ENCODE results near the gene TP53I11. TPM values are rescaled to one million over a fixed set of nuclear protein-coding genes. Genes with fewer than 3 reads are reported as not detected.

TP53I11 gene
- total RNA-seq, 1 donor from 2014 or later: 149 TPM

GRCh38 chr11:44944853-44945235 is 5.8 kb downstream of the TP53I11 start:
- Mint-ChIP-seq H3K36me3 (ENCODE audit: low read depth, unreplicated experiment) (peaks cover 30% of the 10 kb centered on the region), H3K27ac (ENCODE audit: unreplicated experiment) (no peak overlapping the region), H3K4me3 (ENCODE audit: unreplicated experiment) (no peak overlapping the region), H3K27me3 (ENCODE audit: unreplicated experiment) (peaks cover 19% of the 10 kb centered on the region), H3K9me3 (ENCODE audit: unreplicated experiment) (no peaks in the 10 kb centered on the region), H3K4me1 (ENCODE audit: unreplicated experiment) (peaks cover 49% of the 10 kb centered on the region)
- no peak for TF ChIP-seq CTCF (IDR thresholded peaks at IDR 0.05; ENCODE audit: unreplicated experiment)
- DNase-seq (ENCODE audit: low spot score): no peak

- DNase-seq (ENCODE audit: low spot score): no peak
- no peak overlapping the region for H3K4me3 Mint-ChIP-seq (ENCODE audit: unreplicated experiment)
- H3K36me3 Mint-ChIP-seq (ENCODE audit: low read depth, unreplicated experiment): peaks cover 30% of the 10 kb centered on the region
- H3K9me3 Mint-ChIP-seq (ENCODE audit: unreplicated experiment): no peaks in the 10 kb centered on the region
- peaks cover 49% of the 10 kb centered on the region for H3K4me1 Mint-ChIP-seq (ENCODE audit: unreplicated experiment)
- peaks cover 22% of the 10 kb centered on the region for H3K27me3 Mint-ChIP-seq (ENCODE audit: unreplicated experiment)
- TF ChIP-seq CTCF (IDR thresholded peaks at IDR 0.05; ENCODE audit: unreplicated experiment): no peak
- H3K27ac Mint-ChIP-seq (ENCODE audit: unreplicated experiment): no peak overlapping the region
Observed at GRCh38 chr11:44944181-44944852, 6.4 kb downstream of the TP53I11 start.

- Mint-ChIP-seq H3K4me1 (ENCODE audit: unreplicated experiment) (peaks cover 47% of the 10 kb centered on the region), H3K36me3 (ENCODE audit: low read depth, unreplicated experiment) (peaks cover 30% of the 10 kb centered on the region), H3K9me3 (ENCODE audit: unreplicated experiment) (no peaks in the 10 kb centered on the region), H3K27ac (ENCODE audit: unreplicated experiment) (no peak overlapping the region), H3K4me3 (ENCODE audit: unreplicated experiment) (no peak overlapping the region), H3K27me3 (ENCODE audit: unreplicated experiment) (peaks cover 24% of the 10 kb centered on the region)
- TF ChIP-seq CTCF (IDR thresholded peaks at IDR 0.05; ENCODE audit: unreplicated experiment): no peak
- DNase-seq (ENCODE audit: low spot score): no peak
Observed at GRCh38 chr11:44943696-44944095, 7.0 kb downstream of the TP53I11 start.

- TF ChIP-seq CTCF (IDR thresholded peaks at IDR 0.05; ENCODE audit: unreplicated experiment): no peak
- Mint-ChIP-seq H3K4me3 (ENCODE audit: unreplicated experiment) (no peak overlapping the region), H3K9me3 (ENCODE audit: unreplicated experiment) (no peaks in the 10 kb centered on the region), H3K36me3 (ENCODE audit: low read depth, unreplicated experiment) (peaks cover 26% of the 10 kb centered on the region), H3K4me1 (ENCODE audit: unreplicated experiment) (peaks cover 44% of the 10 kb centered on the region), H3K27ac (ENCODE audit: unreplicated experiment) (no peak overlapping the region), H3K27me3 (ENCODE audit: unreplicated experiment) (peaks cover 21% of the 10 kb centered on the region)
- DNase-seq (ENCODE audit: low spot score): no peak
Observed at GRCh38 chr11:44943118-44943517, 7.6 kb downstream of the TP53I11 start.

GRCh38 chr11:44942029-44942955 is 8.4 kb downstream of the TP53I11 start:
- DNase-seq (ENCODE audit: low spot score): no peak
- no peak for TF ChIP-seq CTCF (IDR thresholded peaks at IDR 0.05; ENCODE audit: unreplicated experiment)
- Mint-ChIP-seq H3K36me3 (ENCODE audit: low read depth, unreplicated experiment) (peaks cover 26% of the 10 kb centered on the region), H3K4me3 (ENCODE audit: unreplicated experiment) (peak overlapping the region; percentile 49), H3K27me3 (ENCODE audit: unreplicated experiment) (peaks cover 17% of the 10 kb centered on the region), H3K9me3 (ENCODE audit: unreplicated experiment) (no peaks in the 10 kb centered on the region), H3K27ac (ENCODE audit: unreplicated experiment) (peak overlapping the region; percentile 70), H3K4me1 (ENCODE audit: unreplicated experiment) (peaks cover 40% of the 10 kb centered on the region)
